Measurements from ENCODE around the gene PID1.

DNA sequence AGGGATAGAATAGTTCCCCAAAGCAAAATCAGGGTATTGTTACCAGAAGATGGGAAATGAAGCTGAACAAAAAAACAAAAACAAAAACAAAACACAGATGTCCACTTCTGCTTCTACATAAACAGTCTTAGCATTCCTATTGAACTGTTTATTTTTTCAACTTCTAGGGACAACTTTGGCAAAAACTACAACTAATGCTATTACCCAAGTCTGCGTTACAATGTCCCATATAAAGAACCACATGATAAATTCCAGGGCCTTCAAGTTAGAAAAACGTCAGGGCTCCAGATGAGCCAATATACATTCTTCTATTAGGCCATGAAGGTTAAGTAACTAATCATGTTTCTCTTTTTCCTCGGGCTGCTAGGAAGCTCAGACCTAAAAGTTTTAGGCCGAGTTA lies 16.9 kb downstream of the PID1 start:
- TF ChIP-seq CTCF (IDR thresholded peaks at IDR 0.05) = no peak
- TF ChIP-seq POLR2A (IDR thresholded peaks at IDR 0.05) = no peak
